KBM-7 (cell line): ENCODE data around the gene LPP.

ENCODE experiments used
- DNase-seq: peaks from one replicate; pipeline ENCODE4 v3.0.0-alpha.2; 2015
- in situ Hi-C: fragments of 300-500 bp; cut with MboI; formaldehyde crosslinking; loops from 2 replicates; pipeline ENCODE4 v1.14.3; 2020; ENCODE audit warnings: low sequenced_read_pairs, low pct_unique_long_range_greater_than_20kb, mixed read lengths

LPP gene

GRCh38 chr3:188854772-188855149 is 700.8 kb downstream of the LPP start:
- in situ Hi-C loops: no loop called here
- DNase-seq: no peak

DNA sequence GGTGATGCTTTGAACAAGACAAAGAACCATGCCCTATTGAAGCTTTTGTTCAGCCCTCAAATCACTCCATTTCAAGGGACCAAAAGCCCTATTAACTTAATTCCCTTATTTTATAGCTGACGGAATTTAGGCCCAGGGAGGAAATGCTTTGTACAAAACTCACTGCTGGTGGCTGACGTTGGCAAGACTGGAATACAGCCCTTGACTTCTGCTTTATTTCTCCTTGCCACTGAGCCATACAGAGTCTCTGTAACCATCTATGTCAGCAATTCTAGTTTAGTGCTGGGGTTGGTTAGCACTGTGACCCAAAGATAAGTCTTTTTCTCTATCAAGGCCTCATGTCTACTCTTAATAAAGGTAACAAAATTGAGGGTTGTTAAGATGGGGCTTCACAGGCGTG is 701.7 kb downstream of the LPP start:
- in situ Hi-C loops: no loop called here
- no peak for DNase-seq

DNA sequence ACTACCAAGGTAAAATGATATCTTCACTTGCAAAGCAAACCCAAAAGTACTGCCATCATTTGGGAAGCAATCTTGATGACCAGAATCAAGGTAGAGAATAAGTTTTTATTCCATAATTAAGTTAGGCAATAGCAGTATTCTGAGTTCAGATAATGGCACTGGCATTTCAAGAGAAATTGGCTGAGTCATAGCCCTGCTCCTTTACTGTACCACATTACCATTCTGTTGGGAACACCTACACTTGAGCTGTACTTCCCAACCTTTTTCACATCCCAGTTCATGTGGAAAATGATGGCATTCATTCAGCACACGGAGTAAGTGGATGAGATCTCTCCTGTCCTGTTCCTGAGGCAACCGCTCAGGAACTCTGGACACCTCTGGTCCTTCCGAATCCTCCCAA is 706.2 kb downstream of the LPP start:
- in situ Hi-C loops: no loop called here
- DNase-seq: no peak

DNA sequence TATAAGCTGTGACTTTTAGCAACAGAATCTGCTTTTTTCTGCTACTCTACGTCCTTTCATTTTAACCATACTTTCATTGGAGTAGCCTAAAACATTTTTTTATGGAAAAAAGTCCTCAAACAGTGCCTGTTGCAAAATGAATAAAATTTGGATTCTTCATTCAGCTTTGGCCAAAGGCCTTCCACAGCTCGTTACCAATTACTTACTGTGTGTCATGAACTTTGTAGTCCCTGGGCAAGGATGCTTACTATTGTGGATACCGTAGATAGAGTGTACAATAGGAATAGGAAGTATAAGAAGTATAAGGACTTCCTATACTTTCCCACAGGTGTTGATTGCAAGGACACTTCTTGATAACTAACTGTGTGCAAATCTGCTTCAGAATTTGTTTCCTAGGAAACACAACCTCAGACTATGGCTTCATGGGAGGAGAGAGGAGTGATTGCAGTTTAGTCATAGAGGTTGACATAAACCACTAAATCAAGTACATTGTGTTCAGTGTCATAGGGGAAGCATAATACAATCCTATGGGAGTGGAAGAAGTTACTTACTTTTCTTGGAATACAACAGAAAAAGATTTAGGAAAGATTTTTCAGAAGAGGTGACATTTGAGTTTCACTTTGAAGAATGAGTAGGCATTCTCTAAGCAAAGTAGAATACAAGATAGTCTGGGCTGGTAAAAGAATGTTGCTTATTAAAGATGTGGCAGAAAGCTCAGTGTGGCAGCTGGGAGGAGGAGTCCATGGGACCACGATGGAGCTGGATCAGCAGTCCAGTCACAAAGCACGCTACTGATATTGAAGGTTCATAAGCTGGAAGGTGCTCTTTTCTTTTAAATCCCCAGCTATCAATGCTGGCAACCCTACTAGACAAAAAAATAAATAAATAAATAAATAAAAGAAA is 708.1 kb downstream of the LPP start:
- in situ Hi-C loops: no loop called here

DNA sequence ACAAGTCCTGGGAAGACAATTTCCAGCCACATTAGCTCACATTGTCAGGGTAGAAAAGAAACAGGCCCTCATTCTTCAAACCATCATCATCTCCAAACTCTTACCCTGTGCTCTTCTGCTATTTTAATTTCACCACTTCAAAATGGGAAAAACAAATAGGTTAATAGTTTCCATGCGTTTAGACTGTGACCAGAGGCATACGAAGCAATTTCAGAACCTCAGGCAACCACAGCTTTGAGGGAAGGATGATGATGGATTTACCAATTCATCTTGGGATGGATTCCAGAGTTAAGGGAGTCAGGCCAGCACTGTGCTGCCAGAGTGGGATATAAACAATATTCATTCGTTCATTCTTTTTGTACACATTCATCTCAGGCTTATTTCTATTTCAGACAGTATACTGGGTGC is 710.0 kb downstream of the LPP start:
- in situ Hi-C loops: no loop called here
- no peak for DNase-seq

More for the DNA sequence above, 708.1 kb downstream of the LPP start:
- DNase-seq: no peak

DNA sequence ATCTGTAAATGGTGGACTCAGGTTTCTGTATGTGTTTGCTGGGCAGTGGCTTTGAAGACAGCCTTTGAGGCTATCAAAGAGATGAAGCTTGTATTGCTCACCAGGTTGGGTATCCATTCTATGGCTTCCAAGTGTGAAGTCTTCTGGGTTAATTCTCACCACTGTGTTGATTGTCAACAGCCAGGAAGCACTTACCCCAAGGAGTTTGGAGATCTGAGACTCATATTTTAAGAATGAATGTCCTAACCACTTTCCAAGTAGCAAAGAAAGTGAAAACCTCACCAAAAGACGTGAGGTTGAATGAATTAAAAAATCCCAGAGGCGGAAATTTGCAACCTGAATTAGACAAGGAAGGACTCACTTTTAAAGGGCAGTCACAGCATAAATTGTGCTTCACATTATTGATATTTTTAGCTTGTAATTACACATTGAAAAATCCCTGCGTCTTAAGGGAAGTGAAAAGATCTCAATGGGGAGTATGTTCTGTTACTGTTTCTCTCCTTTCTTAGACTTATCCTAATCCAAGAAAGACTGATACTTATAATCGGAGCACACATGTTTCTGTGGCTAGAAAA is 713.8 kb downstream of the LPP start:
- in situ Hi-C loops: no loop called here
- no peak for DNase-seq

- no peak for DNase-seq
- in situ Hi-C loops: no loop called here
Observed at GRCh38 chr3:188868803-188869202, 714.8 kb downstream of the LPP start.

DNA sequence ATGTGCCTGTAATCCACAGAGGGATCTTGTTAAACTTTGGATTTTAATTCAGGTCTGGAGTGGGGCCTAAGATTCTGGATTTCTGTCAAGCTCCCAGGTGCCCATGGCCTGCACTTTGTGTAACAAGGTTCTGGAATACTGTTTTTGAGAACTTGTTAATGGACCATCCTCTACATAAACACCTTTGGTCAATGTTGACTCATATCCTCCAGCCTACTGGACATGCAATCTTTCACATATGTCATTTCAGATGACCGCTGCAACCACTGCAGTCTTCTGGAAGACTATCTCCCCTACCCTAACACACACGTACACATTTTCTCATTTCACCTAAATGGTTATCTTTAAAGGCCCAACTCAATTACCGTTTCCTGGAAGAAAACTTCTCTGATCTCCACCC is 715.7 kb downstream of the LPP start:
- DNase-seq: no peak
- in situ Hi-C loops: no loop called here

DNA sequence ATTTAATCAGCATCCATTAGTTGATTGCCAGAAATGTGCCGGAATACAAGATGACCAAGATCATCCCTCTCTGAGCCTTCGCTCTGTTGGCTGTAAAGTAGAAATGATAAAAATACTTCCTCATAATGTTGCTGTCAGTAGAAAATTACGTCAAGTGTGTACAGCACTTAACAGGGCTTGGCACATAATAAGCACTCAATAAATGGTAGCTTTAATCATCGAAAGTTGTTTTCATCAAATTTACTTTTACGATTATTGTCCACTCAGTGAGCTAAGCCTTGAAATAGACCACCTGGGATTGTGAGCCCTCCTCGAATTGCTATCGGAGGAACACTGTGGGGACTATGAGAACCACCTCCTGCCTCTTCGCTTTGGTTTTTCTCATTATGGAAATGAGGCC is 716.5 kb downstream of the LPP start:
- in situ Hi-C loops: no loop called here
- no peak for DNase-seq

DNA sequence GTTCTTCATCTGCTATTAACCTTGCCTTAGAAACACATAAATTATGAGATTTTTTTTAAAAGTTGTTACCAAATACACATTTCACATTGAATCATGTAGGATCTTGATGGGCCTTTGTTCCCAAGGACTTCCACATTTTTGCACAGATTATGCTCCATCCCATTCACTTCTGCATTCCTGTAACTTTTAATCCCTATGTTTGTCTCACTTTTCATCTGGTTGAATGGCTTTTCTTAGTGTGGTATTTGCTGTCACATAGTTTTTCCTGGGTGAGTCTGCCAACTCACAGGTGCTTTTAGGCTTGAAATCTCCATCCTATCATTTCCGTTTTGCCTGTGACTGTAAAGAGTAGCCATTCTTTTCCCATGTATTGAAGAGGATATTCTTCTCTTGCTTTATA is 720.6 kb downstream of the LPP start:
- no peak for DNase-seq
- in situ Hi-C loops: no loop called here

GRCh38 chr3:188875413-188875812 is 721.5 kb downstream of the LPP start:
- in situ Hi-C loops: no loop called here

GRCh38 chr3:188876370-188876769 is 722.4 kb downstream of the LPP start:
- in situ Hi-C loops: no loop called here
- DNase-seq: no peak

More at GRCh38 chr3:188875413-188875812, 721.5 kb downstream of the LPP start:
- no peak for DNase-seq

GRCh38 chr3:188877381-188877780 is 723.4 kb downstream of the LPP start:
- in situ Hi-C loops: no loop called here
- DNase-seq: no peak

DNA sequence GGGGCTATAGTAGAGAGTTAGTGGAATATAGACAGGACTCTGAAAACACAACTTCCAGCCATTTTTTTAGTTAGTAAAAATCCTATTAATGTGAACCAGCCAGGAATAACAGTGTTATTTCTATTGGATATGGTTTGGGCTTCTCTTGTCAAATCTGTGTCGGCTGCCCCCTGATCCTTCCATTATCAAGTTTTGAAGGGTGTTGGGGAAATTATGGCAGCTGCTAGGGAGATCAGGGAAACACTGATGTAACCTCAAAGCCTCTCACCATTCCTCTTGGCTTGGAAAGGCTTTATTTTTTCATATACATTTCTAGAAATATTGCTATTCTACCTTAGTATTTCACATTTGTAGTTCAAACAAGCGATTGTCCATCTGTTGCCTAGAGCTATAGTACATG is 724.1 kb downstream of the LPP start:
- in situ Hi-C loops: no loop called here
- no peak for DNase-seq

DNA sequence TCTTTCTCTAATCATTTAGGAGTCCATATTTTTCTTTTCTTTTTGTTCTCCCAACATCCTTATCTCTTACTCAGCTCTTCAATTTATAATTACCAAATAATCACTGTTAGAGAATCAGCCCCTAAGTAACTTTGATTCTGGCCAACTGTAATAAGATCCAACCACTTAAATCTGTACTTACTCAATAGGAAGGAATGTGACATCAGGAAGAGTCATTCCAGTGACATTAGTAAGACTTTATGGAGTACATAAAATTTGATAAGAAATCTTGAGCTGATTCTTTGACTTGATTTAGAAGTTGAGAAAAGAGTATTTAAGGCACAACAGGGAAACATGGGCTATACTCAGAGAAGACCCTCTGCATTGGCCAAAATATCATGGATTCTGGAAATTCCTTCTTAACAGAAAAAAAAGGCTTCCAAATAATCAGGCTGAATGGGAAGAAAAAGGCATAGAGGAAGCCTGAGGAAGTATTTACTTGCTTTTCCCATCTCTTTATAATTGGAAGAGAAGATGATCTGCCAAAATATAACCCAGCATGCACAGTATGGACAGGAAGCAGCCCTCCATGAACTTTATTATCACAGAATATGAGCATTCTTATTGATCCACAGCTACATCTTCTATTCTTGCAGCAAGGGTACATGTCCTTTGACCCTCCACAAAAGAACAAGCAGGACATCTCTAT is 728.1 kb downstream of the LPP start:
- in situ Hi-C loops: no loop called here
- no peak for DNase-seq

GRCh38 chr3:188884299-188885043 is 730.5 kb downstream of the LPP start:
- DNase-seq: no peak
- in situ Hi-C loops: no loop called here

DNA sequence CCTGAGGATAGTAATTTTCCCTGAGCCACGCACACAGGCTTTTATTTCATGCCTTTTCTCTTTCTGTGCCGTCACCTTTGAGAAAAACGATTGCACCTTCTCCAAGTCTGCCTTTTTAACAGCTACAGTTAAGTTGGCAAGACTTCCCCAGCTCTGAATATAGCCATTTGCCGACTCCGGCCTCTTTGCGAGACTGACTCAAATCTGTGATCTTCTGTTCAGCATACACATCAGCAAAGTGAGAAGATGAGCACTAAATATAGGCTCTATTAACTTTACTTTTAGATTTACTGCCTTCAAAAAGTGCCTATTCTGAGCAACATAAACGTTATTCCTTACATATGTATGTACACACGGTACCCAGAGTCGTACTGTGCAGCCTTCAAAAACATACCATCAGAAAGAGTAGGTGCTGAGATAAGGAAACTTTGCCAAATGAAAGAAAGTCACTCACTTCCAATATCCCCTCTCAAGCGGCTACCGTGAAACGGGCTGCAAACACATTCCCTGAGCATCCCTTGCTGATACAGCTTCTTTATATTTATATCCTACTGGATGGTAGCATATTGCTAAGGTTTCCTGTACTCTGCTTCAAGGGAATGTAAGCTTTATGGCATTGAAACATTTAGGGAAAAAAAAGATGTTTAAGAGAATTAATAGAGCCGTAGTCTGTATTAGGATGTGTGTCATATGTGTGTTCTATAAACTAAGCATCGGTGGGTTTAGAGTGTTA is 734.5 kb downstream of the LPP start:
- no peak for DNase-seq
- in situ Hi-C loops: no loop called here

- in situ Hi-C loops: no loop called here
- DNase-seq: no peak
Observed at GRCh38 chr3:188889054-188889491, 735.1 kb downstream of the LPP start.
